GM23338 (cell line): Measurements from ENCODE around the gene CACNA2D2. TPM values are rescaled to one million over a fixed set of nuclear protein-coding genes. Genes with fewer than 3 reads are reported as not detected.

Experiments
- ATAC-seq: fragments of 200-7000 bp; cut with Tn5 transposase; 3 replicates; pipeline ENCODE4 v1.9.1; 2020
- DNase-seq: peaks from one replicate; pipeline ENCODE4 v3.0.0-alpha.2; 2015; ENCODE audit warnings: low spot score
- H2AFZ ChIP-seq: fragments of 200-600 bp; sonication (generic); 2 replicates; pipeline ENCODE4 v1.8.0; 2016; ENCODE audit warnings: antibody characterized with exemption, mild to moderate bottlenecking, moderate library complexity
- H3F3A ChIP-seq: fragments of 200-600 bp; sonication (generic); replicated peaks from 2 replicates; pipeline ENCODE4 v1.8.0; 2017; ENCODE audit warnings: antibody characterized with exemption, mixed run types, low read depth
- H3K27ac ChIP-seq: fragments of 200-600 bp; sonication (generic); 2 replicates; pipeline ENCODE4 v1.6.1; 2016; ENCODE audit warnings: low read depth
- H3K27me3 ChIP-seq: fragments of 200-600 bp; sonication (generic); 2 replicates; pipeline ENCODE4 v1.8.0; 2016; ENCODE audit warnings: mild to moderate bottlenecking, mixed run types, moderate library complexity; ENCODE audit not compliant: insufficient read depth
- H3K36me3 ChIP-seq: fragments of 200-600 bp; sonication (generic); 2 replicates; pipeline ENCODE4 v1.8.0; 2016; ENCODE audit warnings: mild to moderate bottlenecking; ENCODE audit not compliant: insufficient read depth
- H3K4me1 ChIP-seq: fragments of 200-600 bp; sonication (generic); 2 replicates; pipeline ENCODE4 v1.8.0; 2016; ENCODE audit warnings: mild to moderate bottlenecking, moderate library complexity; ENCODE audit not compliant: insufficient read depth
- H3K4me2 ChIP-seq: fragments of 200-600 bp; sonication (generic); 2 replicates; pipeline ENCODE4 v1.7.1; 2017; ENCODE audit warnings: mixed run types
- H3K4me3 ChIP-seq: fragments of 200-600 bp; sonication (generic); 2 replicates; pipeline ENCODE4 v1.6.1; 2016; ENCODE audit warnings: mixed run types
- H3K79me2 ChIP-seq: fragments of 200-600 bp; sonication (generic); replicated peaks from 2 replicates; pipeline ENCODE4 v1.8.0; 2017; ENCODE audit warnings: mild to moderate bottlenecking; ENCODE audit not compliant: insufficient read depth
- H3K9me2 ChIP-seq: fragments of 200-600 bp; sonication (generic); 2 replicates; pipeline ENCODE4 v1.8.0; 2017; ENCODE audit not compliant: insufficient read depth
- H4K20me1 ChIP-seq: fragments of 200-600 bp; sonication (generic); replicated peaks from 2 replicates; pipeline ENCODE4 v1.8.0; 2017; ENCODE audit warnings: mild to moderate bottlenecking; ENCODE audit not compliant: insufficient read depth
- H3K27ac Mint-ChIP-seq: 2 replicates; pipeline ENCODE4 v1.8.0; 2020; ENCODE audit warnings: inconsistent platforms, mild to moderate bottlenecking, moderate library complexity, mixed read lengths
- H3K27me3 Mint-ChIP-seq: 3 replicates; pipeline ENCODE4 v1.8.0; 2022; ENCODE audit warnings: low read depth, mild to moderate bottlenecking, moderate library complexity, mixed read lengths, inconsistent platforms; ENCODE audit not compliant: insufficient read depth, poor library complexity
- H3K36me3 Mint-ChIP-seq: 3 replicates; pipeline ENCODE4 v1.8.0; 2021; ENCODE audit warnings: low read depth, mild to moderate bottlenecking, inconsistent platforms, moderate library complexity, mixed read lengths
- H3K4me1 Mint-ChIP-seq: 3 replicates; pipeline ENCODE4 v1.8.0; 2020; ENCODE audit warnings: mild to moderate bottlenecking, inconsistent platforms, mixed read lengths
- H3K4me3 Mint-ChIP-seq: 3 replicates; pipeline ENCODE4 v1.8.0; 2021; ENCODE audit warnings: moderate library complexity, mild to moderate bottlenecking, inconsistent platforms, mixed read lengths
- H3K9me3 Mint-ChIP-seq: 3 replicates; pipeline ENCODE4 v1.8.0; 2020; ENCODE audit warnings: moderate library complexity, mild to moderate bottlenecking, inconsistent platforms, mixed read lengths
- CREB1 ChIP-seq: fragments of 250-450 bp; sonication (Bioruptor Pico); IDR thresholded peaks from 2 replicates; pipeline ENCODE4 v1.5.0; 2020; ENCODE audit warnings: low read depth, mild to moderate bottlenecking, moderate library complexity
- CTCF ChIP-seq, 2 experiments: fragments of 200-600 bp in 1 of 2; sonication (generic) in 1 of 2; conservative IDR thresholded peaks; 2 replicates each; pipeline versions ENCODE4 v1.5.1 to v1.6.1; 2016 to 2017; ENCODE audit warnings: antibody characterized with exemption in 2 of 2, low read depth in 2 of 2, mild to moderate bottlenecking in 2 of 2, moderate library complexity in 1 of 2
- EZH2 ChIP-seq: fragments of 200-600 bp; sonication (generic); IDR thresholded peaks from one replicate; pipeline ENCODE4 v1.8.0; 2017; ENCODE audit warnings: antibody characterized with exemption, mild to moderate bottlenecking, low read depth; ENCODE audit not compliant: unreplicated experiment
- EZH2phosphoT487 ChIP-seq: fragments of 200-600 bp; sonication (generic); IDR thresholded peaks from one replicate; pipeline ENCODE4 v1.8.1; 2018; ENCODE audit warnings: antibody characterized with exemption; ENCODE audit not compliant: unreplicated experiment
- JUNB ChIP-seq: IDR thresholded peaks from one replicate; pipeline ENCODE4 v1.6.1; 2016; ENCODE audit warnings: antibody characterized with exemption; ENCODE audit not compliant: unreplicated experiment
- NANOG ChIP-seq: IDR thresholded peaks from 2 replicates; pipeline ENCODE4 v1.6.1; 2016; ENCODE audit warnings: antibody characterized with exemption, borderline replicate concordance
- POLR2AphosphoS5 ChIP-seq: IDR thresholded peaks from 2 replicates; pipeline ENCODE4 v1.6.1; 2016; ENCODE audit warnings: antibody characterized with exemption, low read depth
- STAT1 ChIP-seq: IDR thresholded peaks from one replicate; pipeline ENCODE4 v1.6.1; 2016; ENCODE audit warnings: antibody characterized with exemption; ENCODE audit not compliant: unreplicated experiment
- ZNF114 ChIP-seq: fragments of 250-450 bp; sonication (Bioruptor Pico); IDR thresholded peaks from 2 replicates; pipeline ENCODE4 v1.5.0; 2020; ENCODE audit warnings: mild to moderate bottlenecking, moderate library complexity
- ZNF331 ChIP-seq: fragments of 250-450 bp; sonication (Bioruptor Pico); IDR thresholded peaks from 2 replicates; pipeline ENCODE4 v1.5.0; 2020; ENCODE audit warnings: low read depth, mild to moderate bottlenecking, moderate library complexity
- ZNF462 ChIP-seq: fragments of 250-450 bp; sonication (Bioruptor Pico); IDR thresholded peaks from 2 replicates; pipeline ENCODE4 v1.5.0; 2020; ENCODE audit warnings: mild to moderate bottlenecking, moderate library complexity
- polyA plus RNA-seq: library from polyadenylated mRNA; unstranded; fragments of >200 nt; fragmentation: Nextera tagmentation; extraction: Ambion mirVana; gene quantifications from 2 replicates; pipeline ENCODE4 v1.2.1, GENCODE V29; 2016
- total RNA-seq: library from RNA; depleted of rRNA; stranded (reverse); fragments of >200 nt; shearing (Covaris generic); gene quantifications from 2 replicates; pipeline ENCODE4 v1.2.3, GENCODE V29; 2014
- TF ChIP-seq, protein P1 (sequence below): IDR thresholded peaks from 2 replicates; pipeline ENCODE4 v1.6.1; 2016; ENCODE audit warnings: antibody characterized with exemption
- TF ChIP-seq, protein P2 (sequence below): IDR thresholded peaks from one replicate; pipeline ENCODE4 v1.6.1; 2018; ENCODE audit warnings: antibody characterized with exemption; ENCODE audit not compliant: unreplicated experiment

The CACNA2D2 gene
- total and polyA plus RNA-seq, 2 experiments from 2014 or later: 4.7 to 11.4 TPM

DNA sequence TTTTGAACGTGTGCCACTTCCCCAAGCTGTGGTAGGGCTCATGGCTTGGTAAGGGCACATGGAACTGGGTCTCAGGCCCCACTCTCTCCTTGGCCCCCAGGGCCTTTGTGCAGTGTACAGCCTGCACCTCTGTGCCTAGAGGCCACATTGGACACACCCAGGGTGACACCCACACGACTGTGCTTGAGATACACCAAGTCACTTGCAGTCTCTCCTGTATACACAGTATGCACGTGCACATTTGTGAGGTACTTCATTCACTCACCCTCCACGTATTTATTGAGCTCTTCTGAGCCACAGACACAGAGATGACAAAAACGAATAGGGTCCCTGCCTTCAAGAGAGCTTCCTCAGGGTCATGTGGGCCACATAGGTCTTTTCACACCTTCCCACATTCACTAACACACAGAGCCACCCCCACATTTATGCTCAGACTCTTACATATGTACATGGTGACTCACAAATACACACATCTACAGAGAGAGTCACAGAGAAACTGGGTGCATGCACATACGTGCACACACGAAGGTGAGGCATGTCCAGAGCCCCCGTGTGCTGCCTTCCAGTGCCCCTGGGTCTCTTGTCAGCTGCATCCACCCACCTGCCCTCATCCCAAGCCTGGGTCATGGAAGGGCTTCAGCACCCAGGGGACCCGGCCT, 134.3 kb downstream of the CACNA2D2 start:
- Histone ChIP-seq H3K36me3 (no peaks in the 10 kb centered on the region), H3K79me2 (no peaks in the 10 kb centered on the region), H3K27me3 (0 out of 2 replicates have a peak, but pooled peaks cover 3% of the 10 kb centered on the region), H3K4me3 (no peak overlapping the region), H3F3A (0 out of 2 replicates have a peak, but pooled peaks cover 5% of the 10 kb centered on the region), H3K4me1 (peaks cover 8% of the 10 kb centered on the region), H3K4me2 (no peak overlapping the region), H3K27ac (no peak overlapping the region), H2AFZ (no peak overlapping the region), H3K9me2 (no peaks in the 10 kb centered on the region), H4K20me1 (no peaks in the 10 kb centered on the region)
- Mint-ChIP-seq H3K4me3 (no peak overlapping the region; the same call in 2 of the 3 replicates), H3K27ac (no peak overlapping the region), H3K4me1 (peaks cover 29% of the 10 kb centered on the region), H3K36me3 (no peaks in the 10 kb centered on the region; the same call in 2 of the 3 replicates), H3K27me3 (peaks cover 23% of the 10 kb centered on the region), H3K9me3 (no peaks in the 10 kb centered on the region; the same call in 2 of the 3 replicates)
- DNase-seq (no peak), ATAC-seq (no peak)
- TF ChIP-seq POLR2AphosphoS5 (no peak), ZNF462 (CRISPR knock-in tag) (no peak), CREB1 (no peak), CTCF (conservative IDR thresholded peaks at IDR 0.05; ENCODE audit: low read depth in 2 of 2) (no peak), EZH2 (no peak), STAT1 (no peak), EZH2phosphoT487 (no peak), NANOG (no peak), JUNB (no peak), ZNF331 (CRISPR knock-in tag) (no peak), ZNF114 (CRISPR knock-in tag) (no peak)
- TF ChIP-seq, protein P1, sequence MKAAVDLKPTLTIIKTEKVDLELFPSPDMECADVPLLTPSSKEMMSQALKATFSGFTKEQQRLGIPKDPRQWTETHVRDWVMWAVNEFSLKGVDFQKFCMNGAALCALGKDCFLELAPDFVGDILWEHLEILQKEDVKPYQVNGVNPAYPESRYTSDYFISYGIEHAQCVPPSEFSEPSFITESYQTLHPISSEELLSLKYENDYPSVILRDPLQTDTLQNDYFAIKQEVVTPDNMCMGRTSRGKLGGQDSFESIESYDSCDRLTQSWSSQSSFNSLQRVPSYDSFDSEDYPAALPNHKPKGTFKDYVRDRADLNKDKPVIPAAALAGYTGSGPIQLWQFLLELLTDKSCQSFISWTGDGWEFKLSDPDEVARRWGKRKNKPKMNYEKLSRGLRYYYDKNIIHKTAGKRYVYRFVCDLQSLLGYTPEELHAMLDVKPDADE: no peak
- TF ChIP-seq, protein P2, sequence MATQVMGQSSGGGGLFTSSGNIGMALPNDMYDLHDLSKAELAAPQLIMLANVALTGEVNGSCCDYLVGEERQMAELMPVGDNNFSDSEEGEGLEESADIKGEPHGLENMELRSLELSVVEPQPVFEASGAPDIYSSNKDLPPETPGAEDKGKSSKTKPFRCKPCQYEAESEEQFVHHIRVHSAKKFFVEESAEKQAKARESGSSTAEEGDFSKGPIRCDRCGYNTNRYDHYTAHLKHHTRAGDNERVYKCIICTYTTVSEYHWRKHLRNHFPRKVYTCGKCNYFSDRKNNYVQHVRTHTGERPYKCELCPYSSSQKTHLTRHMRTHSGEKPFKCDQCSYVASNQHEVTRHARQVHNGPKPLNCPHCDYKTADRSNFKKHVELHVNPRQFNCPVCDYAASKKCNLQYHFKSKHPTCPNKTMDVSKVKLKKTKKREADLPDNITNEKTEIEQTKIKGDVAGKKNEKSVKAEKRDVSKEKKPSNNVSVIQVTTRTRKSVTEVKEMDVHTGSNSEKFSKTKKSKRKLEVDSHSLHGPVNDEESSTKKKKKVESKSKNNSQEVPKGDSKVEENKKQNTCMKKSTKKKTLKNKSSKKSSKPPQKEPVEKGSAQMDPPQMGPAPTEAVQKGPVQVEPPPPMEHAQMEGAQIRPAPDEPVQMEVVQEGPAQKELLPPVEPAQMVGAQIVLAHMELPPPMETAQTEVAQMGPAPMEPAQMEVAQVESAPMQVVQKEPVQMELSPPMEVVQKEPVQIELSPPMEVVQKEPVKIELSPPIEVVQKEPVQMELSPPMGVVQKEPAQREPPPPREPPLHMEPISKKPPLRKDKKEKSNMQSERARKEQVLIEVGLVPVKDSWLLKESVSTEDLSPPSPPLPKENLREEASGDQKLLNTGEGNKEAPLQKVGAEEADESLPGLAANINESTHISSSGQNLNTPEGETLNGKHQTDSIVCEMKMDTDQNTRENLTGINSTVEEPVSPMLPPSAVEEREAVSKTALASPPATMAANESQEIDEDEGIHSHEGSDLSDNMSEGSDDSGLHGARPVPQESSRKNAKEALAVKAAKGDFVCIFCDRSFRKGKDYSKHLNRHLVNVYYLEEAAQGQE: no peak
